GM19438 (cell line): ENCODE results near the gene MGAT5B.

ENCODE experiments used
- ATAC-seq: cut with Tn5 transposase; IDR thresholded peaks from one replicate; pipeline ENCODE4 v1.9.1; 2021; ENCODE audit warnings: low read depth; ENCODE audit not compliant: unreplicated experiment

MGAT5B gene

DNA sequence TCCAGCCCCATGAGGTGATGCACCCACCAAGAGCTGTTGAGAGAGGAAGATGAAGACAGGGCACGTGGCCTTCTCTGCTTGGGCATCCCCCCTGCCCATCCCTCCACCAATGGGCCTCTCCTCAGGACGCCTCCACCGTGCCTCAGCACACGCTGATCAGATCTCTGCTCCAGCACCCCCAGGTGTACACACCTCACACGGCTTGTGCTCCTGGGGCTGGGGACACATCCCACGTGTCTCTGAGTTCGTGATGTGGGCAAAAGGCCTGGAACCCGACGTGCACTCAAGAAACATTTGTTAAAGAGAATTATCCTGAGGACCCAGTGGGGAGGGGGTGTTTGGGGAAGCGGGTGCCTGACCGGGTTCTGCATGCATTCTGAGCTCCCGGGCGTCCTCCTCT is 55.3 kb downstream of the MGAT5B start:
- ATAC-seq: no peak

DNA sequence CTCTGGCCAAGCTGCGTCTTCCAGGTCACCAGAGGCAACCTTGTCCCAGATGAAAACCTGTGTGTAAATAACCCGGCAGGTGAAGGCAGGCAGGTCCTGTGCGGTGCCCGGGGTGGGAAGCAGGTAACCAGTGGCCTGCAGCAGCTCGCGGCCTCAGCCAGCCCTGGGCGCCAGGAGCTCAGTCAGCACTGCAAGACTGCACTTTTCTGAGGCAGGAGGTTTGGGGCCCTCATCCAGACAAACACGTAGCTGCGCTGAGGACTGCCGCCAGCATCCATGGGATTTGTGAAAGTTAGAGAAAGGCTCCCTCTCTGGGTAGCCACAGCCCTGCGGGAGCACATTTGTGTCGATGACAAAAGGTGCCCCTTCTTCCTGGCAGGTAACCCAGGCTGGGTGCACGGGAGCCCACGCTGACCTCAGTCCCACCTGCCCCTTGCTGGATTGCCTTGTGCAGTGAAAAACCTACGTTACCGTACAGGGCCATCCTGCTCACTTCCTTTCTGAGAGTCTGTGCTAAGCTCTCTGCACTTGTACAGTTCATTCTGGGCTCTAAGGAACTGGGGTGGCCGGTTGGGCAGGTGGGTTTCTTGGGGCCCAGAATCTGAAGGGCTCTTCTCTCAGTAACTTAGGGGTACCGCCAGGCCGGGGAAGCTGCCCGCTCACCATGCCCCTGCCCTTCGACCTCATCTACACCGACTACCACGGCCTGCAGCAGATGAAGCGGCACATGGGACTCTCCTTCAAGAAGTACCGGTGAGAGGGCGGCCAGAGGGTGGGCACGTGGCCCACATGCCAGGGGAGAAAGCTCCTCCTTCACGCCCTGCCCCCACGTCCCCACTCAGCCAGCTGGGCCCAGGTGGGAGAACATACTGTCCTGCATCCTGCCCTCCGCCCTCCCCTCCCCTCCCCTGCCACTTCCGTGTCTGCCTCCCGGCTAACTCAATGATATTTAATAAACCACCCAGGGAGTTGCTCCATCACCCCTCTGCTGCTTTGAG is 56.4 kb downstream of the MGAT5B start:
- ATAC-seq: no peak

DNA sequence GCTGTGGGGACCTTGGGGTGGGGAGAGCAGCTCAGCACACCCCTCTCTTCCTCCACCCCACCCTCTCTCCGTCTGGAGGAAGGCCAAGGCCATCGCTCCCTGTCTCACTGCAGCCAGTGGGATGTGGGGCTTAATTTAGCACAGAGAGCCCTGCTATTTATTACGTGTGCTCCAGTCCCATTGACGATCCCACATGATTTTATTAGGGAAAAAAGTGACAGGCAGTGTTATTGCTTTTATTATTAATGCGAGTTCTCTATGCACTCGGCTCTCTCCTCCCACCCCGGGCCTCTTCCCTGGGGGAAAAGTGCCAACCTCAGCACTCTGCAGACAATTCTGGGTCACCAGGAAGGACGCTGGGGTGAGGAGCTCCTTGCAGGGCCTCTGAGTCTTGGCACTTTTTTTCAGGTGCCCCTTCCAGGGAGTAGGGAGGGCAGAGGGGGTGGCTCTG is 57.3 kb downstream of the MGAT5B start:
- no peak for ATAC-seq

DNA sequence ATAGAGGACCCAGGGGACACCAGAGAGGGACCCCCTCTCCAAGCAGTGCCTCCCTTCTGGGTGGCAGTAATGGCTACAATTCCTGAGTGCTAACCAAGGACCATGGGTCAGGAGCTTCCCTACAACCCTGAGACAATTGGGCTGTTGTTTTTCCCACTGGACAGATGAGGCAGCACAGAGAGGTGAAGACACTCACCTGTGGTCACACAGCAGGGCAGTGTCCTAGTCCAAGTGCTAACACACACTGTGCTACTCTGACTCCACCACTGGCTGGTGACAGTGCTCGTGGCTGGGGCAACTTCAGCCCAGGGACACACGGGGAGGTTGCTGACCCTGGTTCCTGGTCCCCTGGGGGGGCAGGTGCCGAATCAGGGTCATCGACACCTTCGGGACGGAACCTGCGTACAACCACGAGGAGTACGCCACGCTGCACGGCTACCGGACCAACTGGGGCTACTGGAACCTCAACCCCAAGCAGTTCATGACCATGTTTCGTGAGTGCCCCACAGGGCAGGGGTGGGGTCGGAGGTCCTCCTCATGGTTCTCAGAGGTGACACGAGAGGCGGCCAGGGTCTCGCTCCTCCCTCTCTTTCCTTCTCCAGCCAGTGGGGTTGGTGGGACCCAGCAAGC is 58.1 kb downstream of the MGAT5B start:
- ATAC-seq: no peak

DNA sequence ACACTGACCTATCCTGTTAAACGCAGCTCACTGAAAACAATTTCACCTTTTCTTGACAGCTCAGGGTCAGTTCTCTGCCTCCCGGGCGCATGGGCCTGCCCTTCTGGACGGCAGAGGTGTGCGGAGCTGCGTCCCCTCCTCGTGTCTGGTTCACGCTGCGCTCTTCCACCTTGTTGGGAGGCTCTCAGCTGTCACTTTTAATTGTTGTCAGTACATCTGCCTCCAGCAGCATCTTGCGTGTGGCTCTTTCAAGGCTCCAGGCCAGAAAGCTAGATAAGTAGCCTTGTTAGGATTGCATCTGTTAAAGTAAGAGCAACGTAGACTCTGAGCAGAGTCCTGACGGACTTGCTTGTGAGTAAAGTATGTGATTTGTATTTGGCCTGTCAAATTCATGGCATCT is 59.4 kb downstream of the MGAT5B start:
- no peak for ATAC-seq

DNA sequence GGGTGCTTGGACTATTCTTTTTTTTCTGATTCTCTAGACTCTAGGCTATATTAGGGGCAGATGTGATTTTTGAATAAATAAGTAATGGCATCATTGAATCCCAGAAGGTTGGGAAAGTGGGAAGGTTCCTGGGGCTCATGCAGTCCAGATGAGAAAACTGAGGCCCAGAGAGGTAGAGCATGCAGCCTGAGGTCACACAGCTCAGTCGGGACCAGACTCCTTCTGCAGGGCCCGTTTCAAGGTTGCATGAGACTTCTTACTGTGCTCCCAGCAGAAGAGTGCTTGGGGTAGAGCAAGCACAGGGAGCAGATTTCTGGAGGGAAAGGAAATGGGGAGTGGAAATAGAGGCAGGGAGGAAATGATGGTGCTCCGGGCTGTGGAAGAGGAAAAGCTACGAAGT is 59.8 kb downstream of the MGAT5B start:
- no peak for ATAC-seq

DNA sequence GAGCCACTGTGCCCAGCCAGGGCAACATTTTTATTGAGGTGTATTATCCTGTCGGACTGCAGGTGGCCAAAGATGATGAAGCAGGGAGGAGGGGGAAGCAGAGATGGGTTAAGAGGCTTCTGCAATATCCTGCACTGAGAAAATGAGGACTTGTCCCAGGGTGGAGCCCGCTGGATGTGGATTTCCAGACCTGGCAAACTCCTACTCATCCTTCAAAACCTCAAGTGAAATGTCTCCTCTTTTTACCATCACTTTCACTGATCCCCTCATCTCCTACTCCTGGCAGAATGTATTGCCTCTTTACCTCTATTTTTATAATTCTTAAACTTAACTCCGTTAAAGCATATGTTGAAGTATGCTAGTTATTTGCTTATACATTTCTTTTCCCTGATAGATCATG is 60.9 kb downstream of the MGAT5B start:
- ATAC-seq: no peak

DNA sequence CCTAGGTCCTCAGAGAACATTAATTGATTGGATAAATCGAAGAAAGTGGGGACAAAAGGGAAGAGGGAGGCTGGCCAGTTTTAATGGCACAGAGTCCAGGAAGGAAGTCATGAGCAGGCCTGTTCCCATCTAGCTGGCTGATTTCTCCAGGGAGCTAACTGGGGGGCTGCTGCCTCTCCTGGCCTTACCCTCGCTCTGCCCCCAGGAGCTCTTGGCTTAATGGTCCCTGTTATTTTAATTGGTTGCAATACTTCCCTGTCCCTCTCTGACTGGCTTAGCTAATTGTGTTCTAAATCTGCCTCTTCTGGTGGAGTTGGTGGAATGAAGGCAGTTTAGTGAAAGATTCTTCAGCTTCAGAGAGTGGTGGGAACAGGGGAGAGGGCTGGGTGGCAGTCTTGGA is 61.4 kb downstream of the MGAT5B start:
- ATAC-seq: no peak

DNA sequence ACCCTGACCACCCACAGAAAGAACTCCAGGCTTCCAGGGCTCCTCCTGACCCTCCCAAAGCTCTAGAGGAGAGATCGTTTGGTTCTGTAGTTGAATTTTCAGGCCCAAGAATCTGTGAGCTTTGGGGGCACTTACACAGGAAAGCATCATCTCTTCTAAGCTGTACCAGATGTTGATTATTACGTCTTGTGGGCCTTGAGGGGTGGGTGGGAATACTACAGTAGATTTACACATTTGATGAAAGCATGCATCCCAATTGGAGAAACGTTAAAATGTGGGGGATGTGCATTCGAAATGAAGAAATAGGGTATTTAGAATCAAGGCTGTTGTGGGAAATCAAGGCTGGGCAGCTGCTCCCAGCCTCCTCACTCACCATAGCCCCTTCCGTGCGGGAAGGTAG is 61.9 kb downstream of the MGAT5B start:
- ATAC-seq: no peak

DNA sequence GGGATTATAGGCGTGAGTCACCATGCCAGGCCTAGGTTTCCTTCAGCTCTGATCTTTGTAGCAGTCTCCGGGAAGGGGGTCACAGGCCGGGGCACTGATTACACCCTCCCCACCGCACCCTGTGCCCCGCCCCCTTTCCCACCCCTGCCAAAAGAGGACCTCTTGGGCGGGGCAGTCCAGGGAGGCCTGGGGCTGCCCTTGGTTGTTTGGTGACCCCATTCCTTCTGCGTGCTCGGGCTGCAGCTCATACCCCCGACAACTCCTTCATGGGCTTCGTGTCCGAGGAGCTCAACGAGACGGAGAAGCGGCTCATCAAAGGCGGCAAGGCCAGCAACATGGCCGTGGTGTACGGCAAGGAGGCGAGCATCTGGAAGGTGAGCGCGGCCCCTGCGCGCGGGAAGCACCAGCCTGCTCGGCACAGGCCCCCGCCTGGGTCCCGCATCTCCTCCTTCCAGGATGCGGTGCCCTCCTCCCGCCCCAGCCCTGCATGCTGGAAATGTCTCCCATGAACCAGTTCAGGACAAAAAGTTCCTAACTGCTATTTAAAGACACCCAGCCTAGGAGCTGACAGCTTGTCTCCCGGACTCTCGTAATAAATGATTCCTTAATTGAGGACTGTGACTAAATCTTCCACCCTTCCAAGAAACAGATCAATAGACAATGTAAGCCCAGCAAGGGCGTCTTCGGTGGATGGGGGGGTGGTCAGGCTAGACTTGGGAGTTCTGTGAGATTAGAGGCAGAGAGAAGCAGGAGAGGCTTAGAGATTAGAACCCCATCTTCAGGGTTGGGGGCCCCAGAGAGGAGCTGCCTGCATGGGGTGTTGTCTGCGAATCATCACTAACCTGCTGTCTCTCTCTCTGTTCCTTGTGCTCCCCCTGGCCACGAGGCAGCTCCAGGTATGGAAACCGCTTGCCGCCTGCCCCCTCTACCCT is 64.5 kb downstream of the MGAT5B start:
- ATAC-seq: no peak

DNA sequence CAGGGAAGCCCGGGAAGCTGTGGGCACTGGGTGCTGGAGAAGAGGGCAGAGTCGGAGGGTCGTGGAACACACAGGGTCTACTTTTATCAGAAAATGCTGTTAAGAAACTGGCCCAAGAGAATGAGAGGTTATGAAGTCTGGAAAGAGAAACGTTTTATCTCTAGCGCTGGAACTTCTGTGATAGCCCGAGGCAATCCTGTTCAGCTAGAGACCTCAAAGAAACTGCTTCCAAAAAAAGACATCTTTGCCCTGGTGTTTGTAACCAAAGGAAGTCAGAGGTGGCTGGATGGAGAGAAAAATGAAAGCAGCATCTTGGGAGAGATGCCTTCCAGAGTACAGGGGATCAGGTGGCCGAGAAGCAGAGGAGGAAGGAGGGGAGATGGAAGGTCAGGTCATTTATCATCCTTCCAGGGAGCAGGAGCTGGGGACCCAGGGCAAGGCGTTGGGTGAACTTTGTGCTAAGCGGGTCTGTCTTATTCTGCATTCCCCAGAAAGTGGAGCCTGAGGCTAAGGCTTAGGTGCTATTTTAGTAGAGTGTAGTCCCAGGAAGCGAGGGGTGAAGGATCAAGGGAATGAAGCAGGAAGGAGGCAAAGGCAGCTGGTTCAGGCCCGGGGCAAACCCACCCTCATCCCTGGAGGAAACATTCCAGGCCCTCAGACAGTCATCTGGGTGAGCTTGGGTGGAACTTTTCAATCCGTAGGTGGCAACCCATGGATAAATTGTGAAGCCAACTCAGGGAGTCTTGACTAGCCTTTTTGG is 66.5 kb downstream of the MGAT5B start:
- no peak for ATAC-seq

DNA sequence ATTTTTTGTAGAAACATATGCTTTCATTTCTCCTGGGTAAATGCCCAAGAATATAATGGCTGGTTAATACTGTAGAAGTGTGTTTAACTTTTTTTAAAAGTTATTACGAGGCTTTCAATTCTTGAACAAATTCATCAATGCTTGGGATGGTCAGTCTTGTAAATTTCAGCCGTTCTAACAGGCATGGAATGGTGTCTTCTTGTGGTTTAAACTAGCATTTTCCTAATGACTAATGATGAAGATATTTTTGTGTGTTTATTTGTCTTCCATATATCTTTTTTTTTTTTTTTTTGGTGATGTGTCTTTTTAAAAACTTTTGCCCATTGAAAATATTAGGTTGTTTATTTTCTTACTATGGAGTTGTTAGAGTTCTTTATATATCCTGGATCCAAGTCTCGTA is 67.1 kb downstream of the MGAT5B start:
- no peak for ATAC-seq

DNA sequence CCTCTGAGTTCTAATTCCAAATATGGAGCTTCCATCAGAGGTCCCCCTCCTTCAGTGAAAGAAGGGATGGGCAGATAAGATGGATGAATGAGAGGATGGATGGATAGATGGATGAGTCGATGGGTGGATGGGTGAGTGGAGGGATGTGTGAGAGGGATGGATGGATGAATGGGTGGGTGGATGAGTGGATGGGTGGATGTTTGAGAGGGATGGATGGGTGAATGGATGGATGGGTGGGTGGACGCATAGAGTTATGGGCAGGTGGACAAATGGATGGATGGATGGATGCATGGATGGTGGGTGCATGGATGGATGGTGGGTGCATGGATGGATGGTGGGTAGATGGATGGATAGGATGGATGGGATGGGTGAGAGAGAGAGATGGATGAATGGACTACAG is 69.0 kb downstream of the MGAT5B start:
- ATAC-seq: no peak

DNA sequence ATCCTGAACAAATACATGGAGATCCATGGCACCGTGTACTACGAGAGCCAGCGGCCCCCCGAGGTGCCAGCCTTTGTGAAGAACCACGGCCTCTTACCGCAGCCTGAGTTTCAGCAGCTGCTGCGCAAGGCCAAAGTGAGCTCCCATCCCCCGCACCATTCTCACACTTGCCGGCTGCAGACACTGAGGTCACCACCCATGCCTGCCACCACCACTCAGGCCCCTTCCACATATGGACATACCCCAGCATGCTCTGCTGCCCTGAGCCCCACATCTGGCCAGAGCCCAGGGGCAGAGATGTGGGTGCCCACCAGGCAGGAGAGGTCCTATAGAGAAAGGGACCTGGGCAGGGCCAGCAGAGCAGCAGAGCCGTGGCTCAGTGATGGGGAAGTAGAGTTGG is 69.8 kb downstream of the MGAT5B start:
- no peak for ATAC-seq

DNA sequence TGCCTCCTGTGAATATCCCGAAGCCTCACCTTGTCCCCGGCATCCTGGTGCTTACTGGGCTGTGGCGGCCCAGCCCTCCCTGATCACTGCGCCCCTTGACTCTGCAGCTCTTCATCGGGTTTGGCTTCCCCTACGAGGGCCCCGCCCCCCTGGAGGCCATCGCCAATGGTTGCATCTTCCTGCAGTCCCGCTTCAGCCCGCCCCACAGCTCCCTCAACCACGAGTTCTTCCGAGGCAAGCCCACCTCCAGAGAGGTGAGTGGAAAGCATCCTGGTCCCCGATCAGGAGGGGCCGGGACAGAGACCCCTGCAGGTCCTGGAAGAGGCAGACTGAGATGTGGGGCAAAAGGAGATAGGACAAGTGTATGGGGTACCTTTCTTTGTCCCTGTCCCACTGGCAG is 72.1 kb downstream of the MGAT5B start:
- no peak for ATAC-seq

DNA sequence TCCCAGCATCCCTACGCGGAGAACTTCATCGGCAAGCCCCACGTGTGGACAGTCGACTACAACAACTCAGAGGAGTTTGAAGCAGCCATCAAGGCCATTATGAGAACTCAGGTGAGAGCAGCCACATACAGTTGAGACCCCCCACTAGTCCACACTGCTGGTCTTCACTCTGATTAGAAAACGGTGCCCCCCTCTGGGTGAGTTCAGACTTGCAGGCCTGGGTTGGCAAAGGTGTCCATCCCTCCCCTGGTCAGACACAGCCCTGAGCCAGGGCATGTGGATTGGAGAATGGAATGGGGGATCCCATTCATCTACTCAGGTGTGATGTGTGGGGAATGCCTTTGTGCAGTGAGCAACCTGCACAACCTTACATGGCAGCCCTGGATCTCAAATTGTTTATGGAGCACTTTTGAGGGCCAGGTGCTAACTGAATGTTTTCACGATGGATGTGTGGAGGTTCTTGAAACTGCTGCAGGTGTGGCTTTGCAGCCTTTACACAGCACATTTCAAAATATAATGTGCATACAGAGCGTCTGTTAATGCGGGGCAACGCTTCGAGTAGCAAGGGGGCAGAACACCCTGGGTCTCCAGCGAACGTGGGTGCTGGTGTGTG is 72.6 kb downstream of the MGAT5B start:
- no peak for ATAC-seq

DNA sequence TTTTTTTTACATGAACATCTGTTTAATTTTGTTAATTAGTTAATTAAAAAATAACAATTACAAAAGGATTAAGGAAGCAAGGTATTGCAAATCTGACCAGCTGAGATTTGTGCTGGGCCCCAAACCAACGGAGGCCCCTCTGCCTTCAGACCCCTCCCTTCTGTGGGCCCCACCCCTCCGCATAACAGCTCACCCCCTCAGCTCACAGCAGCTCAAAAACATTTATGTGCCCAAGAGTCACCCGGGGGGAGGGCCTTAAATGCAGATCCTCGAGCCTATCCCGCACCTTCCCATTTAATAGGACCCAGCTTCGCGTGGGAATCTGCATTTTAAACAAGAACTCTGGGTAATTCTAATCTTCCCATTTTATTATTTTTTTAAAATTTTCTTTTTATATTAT is 75.0 kb downstream of the MGAT5B start:
- no peak for ATAC-seq

DNA sequence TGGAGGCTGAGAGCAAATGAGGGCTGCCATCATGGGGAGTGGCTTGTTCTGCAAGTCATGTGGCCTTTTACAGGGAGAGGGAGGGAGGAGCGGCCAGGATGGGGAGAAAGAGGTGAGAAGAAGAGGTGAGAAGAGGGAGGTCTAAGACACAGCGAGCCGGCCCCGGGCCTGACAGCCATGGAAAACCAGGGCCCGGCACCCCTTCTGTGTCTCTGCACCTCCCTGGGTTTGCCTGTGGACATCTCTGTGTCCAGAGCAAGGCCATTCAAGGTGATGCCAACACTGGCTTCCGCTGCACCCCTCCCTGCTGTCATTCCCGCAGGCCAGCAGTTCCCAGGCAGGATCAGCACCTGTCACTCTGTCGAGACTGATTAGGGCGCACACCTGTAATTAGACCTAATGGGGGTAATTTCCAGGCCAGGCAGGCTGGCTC is 75.6 kb downstream of the MGAT5B start:
- no peak for ATAC-seq

DNA sequence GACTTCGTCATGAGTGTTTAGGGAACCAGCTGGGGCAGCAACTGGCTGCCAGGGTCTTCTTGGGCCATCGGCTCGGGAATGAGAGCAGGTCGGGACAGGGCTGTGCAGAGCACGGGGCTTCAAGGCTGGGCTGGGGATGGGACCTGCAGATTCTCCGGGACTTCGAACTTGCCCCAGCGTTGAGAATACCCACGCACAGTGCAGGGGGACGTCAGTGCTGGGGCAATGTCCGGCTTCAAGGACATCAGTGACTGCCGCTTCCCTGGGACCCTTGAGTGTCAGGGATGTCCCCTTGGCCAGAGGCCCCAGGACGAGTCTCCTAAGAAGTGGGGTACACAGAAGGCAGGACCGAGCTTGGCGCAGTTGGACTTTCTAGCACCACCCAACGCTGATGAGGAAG is 76.3 kb downstream of the MGAT5B start:
- ATAC-seq: no peak
